Cerebellar cortex (tissue), 1 donor: Measurements from ENCODE around the gene CCRL2.
"Not testable (repeated sequence)": the region's sequence is repeated elsewhere in the genome, so short reads cannot be mapped to it uniquely, and the experiment has no call there.

Source experiments
- DNase-seq: peaks from one replicate; pipeline ENCODE4 v3.0.0-alpha.2; 2015; ENCODE audit warnings: low spot score

Gene CCRL2

GRCh38 chr3:46380471-46381221 is 26.4 kb upstream of the CCRL2 start:
- no peak for DNase-seq

DNA sequence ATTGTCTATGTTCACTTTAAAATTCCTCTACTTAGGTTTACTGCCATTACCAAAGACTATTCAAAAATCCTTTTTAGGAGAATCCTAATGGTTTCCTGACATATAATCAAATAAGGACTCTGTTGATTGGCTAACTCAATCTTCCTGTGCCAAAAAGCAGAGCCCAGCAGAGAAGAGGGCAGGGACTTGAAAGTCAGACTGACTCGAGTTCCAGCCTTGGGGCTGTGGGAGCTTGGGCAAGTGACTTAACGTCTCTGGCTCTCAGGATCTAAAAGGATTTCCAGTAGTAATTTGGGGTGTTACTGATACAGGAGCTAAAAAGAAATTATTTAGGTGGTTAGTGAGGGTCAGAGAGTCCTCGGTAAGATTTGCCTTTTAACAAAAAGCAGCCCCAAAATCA is 25.4 kb upstream of the CCRL2 start:
- DNase-seq, result no peak

- no peak for DNase-seq
Measured at GRCh38 chr3:46383211-46383950, 23.7 kb upstream of the CCRL2 start.

- no peak for DNase-seq
Measured at GRCh38 chr3:46383951-46384330, 23.1 kb upstream of the CCRL2 start.

- DNase-seq, result no peak
Measured at GRCh38 chr3:46386205-46386604, 20.9 kb upstream of the CCRL2 start.

- not testable (repeated sequence) for DNase-seq
Measured at GRCh38 chr3:46388847-46389246, 18.2 kb upstream of the CCRL2 start.

- DNase-seq, result no peak
Measured at GRCh38 chr3:46389306-46389705, 17.8 kb upstream of the CCRL2 start.

DNA sequence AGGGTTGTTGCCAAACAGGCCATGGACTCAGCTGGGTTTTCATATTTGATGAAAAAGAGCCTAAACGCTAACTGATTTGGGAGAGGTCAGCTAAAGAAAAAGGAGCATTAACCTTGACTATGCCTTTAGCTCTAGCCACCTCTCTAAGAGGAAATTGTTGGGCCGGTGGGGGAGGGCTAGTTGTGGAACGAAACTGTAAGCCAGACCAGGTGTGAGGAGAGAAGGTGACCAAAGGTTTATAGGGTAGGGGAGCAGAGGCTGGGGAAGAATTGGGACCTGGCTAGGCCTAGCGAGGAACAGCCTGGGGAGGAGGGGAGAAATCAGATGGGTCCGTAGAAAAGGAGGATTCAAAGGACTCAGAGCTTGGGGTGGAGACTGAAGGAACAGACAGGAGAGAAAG is 15.5 kb upstream of the CCRL2 start:
- not testable (repeated sequence) for DNase-seq

GRCh38 chr3:46393011-46393410 is 14.0 kb upstream of the CCRL2 start:
- peak; percentile 33 for DNase-seq

DNA sequence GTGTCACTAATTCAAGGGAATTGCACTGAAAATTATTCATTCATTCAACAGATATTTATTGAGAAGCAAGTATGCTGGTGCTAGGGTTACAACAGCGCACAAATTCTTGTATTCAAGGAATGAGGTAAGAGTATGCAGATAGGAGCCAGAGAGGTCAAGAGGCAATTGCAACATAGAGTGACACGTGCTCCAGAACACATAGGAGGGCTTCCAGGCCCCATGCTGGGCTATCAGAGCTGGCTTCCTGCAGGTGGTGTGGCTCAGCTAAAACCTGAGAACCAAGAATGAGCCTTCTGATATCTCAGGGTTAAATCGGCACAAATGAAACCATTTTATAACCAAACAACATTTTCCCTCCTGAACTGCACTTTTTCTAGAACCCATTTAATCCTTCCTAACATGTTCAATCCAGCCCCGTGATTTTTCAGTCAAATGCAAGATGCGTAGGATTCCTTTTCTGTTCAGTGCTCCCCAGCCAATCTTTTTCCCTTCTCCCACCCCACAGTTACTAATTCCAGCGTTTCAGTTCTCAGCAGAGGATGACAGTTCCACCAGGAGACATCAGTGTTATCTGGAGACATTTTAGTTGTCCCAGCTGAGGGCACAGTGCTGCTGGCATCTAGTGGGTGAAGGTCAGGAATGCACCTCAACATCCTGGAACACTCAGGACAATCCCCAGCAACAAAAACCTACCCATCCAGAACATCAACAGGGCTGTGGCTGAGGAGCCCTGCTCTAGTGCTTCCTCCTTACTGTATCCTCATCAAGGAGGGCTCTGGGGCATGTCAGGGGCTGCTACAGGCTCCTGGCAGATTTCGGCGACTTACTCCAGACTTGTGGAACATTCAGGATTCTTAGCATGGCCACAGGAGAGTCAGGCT is 13.3 kb upstream of the CCRL2 start:
- peak; percentile 32 for DNase-seq

GRCh38 chr3:46395210-46395661 is 11.8 kb upstream of the CCRL2 start:
- DNase-seq, result no peak

DNA sequence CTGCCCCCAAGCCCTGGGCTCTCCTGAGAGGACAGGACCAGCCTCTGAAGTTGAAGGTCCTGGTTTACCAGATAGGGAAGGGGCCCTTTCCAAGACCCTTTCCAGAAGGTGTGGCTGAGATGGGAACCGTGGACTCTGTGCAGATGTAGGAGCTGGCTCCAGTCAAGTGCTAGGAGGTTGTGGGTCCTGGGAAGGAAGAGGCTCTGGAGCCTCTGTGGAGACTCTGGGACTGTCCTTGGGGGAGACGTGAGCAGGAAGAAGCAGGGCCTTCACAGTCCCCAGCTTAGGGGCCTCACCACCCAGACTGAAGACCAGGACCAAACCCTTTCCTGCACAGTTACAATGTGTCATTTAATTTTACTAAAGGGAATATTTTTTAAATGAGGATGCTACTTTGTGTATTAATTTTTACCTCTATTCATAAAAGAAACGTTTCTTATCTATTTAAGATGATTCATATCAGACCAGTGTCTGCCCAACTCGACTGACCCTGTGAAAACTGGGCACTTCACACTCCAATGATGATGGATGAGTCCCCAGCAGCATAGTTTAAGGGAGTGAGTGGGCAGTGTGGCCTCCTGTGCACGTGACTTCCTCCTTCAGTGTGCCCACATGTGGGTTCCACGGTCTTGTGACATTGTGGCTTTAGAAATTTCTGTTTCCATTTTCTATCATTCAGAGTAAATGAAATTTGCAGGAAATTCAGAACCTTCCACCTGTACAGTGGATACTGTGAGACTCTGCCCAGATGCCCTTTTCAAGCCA is 11.1 kb upstream of the CCRL2 start:
- no peak for DNase-seq

GRCh38 chr3:46397111-46397510 is 9.9 kb upstream of the CCRL2 start:
- DNase-seq, result peak; percentile 38

- DNase-seq, result no peak
Measured at GRCh38 chr3:46398186-46398955, 8.7 kb upstream of the CCRL2 start.

DNA sequence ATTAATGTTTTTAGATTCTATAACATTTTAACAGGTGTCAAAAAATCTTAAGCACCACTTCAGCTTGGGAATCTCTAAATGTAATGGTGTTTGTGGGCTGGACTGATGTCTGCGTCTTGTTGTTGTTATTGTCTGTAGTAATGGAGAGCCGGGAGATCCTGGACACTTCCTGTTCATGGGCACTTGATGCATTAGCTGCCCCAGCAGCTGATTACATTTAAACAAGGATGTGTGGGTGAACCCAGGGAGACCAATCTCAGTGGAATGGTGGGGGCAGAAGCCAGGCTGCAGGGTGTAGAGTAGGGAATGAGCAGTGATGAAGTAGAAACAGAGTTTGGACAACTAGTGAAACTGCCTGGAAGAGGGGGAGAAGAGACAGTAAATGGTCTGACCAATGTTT is 8.0 kb upstream of the CCRL2 start:
- no peak for DNase-seq

DNA sequence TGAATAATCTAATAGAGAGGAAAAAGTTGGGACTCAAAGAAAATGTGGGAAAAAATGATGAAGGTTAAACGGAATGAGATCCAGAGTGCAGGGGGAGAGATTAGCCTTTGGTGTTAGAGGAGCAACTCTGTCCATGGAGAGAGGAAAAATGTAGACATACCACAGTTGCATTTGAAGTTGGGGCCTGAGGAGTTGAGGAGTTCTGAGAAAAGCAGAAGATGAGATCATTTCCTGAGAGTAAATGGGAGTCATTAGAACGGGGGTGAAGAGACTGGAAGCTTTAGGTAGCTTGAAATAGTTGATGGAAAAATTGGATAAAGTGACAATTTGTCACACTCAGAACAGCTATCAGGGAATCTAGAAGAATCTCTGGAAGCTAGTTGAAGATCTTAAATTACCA is 7.5 kb upstream of the CCRL2 start:
- no peak for DNase-seq

DNA sequence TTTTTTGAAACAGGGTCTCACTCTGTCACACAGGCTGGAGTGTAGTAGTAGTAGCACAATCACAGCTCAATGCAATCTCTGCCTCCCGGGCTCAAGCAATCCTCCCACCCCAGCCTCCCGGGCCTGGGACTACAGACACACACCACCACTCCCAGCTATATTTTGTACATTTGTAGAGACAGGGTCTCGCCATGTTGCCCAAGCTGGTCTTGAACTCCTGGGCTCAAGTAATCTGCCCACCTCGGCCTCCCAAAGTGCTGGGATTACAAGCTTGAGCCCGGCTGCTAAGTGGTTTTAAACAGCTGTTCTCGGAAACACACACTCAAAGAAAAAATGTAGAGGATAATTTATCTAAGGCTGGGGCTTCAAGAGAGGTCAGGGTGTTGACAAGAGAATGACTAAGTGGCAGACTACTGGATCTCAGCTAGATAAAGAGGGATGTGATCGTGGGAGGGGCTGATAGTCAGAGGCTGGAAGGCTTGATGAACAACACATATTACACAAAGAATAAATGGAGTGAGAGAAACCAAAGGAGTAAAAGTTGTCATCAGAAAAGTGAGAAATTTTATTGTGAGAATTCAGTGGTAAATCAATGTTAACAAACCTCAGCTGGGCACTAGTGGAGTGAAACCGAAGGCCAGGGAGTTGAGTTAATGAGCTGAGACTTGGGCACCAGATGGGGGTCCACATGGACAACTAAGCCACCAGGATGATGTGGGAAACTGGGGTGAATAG is 6.9 kb upstream of the CCRL2 start:
- DNase-seq, result no peak

GRCh38 chr3:46400846-46401245 is 6.2 kb upstream of the CCRL2 start:
- DNase-seq, result no peak

DNA sequence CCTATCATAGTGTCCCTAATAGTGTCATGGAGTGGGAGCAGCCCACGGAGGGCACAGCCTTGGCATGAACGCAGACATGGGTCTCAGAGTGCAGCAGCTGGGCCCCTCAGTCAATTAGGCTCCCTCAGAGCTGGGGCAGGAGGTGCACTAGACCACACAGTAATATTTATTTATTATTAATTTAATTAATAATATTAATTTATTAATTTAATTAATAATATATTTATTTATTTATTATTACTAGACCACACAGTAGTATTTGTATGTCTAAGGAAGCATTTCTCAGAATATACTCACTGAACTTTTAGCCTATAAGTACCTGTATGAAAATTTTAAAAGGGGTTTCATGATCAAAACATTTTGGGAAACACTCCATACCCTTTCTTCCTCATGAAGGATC is 5.5 kb upstream of the CCRL2 start:
- no peak for DNase-seq

GRCh38 chr3:46402902-46403301 is 4.2 kb upstream of the CCRL2 start:
- not testable (repeated sequence) for DNase-seq
